Lower lobe of right lung (tissue), 2 donors: ENCODE data around the gene REEP6. TPM values are rescaled to one million over a fixed set of nuclear protein-coding genes. Genes with fewer than 3 reads are reported as not detected.
"Not testable (repeated sequence)": the region's sequence is repeated elsewhere in the genome, so short reads cannot be mapped to it uniquely, and the experiment has no call there.

Experiments used
- ATAC-seq, 2 donors: fragments of 200-7000 bp; cut with Tn5 transposase; one replicate each; pipeline ENCODE4 v1.9.1; 2020 to 2022; ENCODE audit warnings: mild to moderate bottlenecking in 2 of 2, moderate library complexity in 2 of 2
- DNase-seq: peaks from one replicate; pipeline ENCODE4 v3.0.0-alpha.2; 2020
- H3K27ac ChIP-seq: fragments of 200-600 bp; one replicate; pipeline ENCODE4 v1.8.0; 2022
- H3K27me3 ChIP-seq: fragments of 200-600 bp; one replicate; pipeline ENCODE4 v1.8.0; 2022; ENCODE audit warnings: low read depth
- H3K36me3 ChIP-seq: fragments of 200-600 bp; one replicate; pipeline ENCODE4 v1.8.0; 2022; ENCODE audit warnings: mild to moderate bottlenecking
- H3K4me1 ChIP-seq: fragments of 200-600 bp; one replicate; pipeline ENCODE4 v1.8.0; 2022
- H3K4me3 ChIP-seq: fragments of 200-600 bp; one replicate; pipeline ENCODE4 v1.8.0; 2022; ENCODE audit warnings: mild to moderate bottlenecking
- H3K9me3 ChIP-seq: fragments of 200-600 bp; one replicate; pipeline ENCODE4 v1.8.0; 2022
- CTCF ChIP-seq: fragments of 200-600 bp; IDR thresholded peaks from one replicate; pipeline ENCODE4 v1.8.0; 2022; ENCODE audit warnings: antibody characterized with exemption, mild to moderate bottlenecking
- intact Hi-C: fragments of 100-400 bp; cut with DNase I; formaldehyde crosslinking; loops from one replicate; pipeline ENCODE4 v1.11.0; 2022
- total RNA-seq: library from RNA; stranded (reverse); fragmentation: NEBNext Ultra II Directional; extraction: Animal tissue kit (Norgen Biotek cat#: 25700); gene quantifications from one replicate; pipeline ENCODE4 v1.2.1, GENCODE V29; 2021
- donor health status: DM: no; HTN: yes; CAD: no; lungs with severe emphysema.

REEP6 gene
- total RNA-seq, 1 donor from 2014 or later: 2.5 TPM

- Histone ChIP-seq H3K27me3 (peaks cover 46% of the 10 kb centered on the region), H3K4me3 (no peak overlapping the region)
- no peak for DNase-seq
Observed at GRCh38 chr19:1529430-1529816, 38.4 kb downstream of the REEP6 start.

DNA sequence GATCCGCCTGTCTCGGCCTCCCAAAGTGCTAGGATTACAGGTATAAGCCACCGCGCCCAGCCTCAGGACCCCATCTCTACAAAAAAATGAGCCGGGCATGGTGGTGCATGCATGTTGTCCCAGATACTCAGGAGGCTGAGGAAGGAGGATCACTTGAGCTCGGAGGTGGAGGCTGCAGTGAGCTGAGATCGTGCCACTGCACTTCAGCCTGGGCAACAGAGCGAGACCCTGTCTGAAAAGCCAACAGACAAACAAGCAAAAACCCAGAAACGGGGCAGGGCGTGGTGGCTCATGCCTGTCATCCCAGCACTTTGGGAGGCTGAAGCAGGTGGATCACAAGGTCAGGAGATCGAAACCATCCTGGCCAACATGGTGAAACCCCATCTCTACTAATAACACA, 39.9 kb downstream of the REEP6 start:
- H3K27ac ChIP-seq, H3K4me3 ChIP-seq, DNase-seq, H3K36me3 ChIP-seq, H3K9me3 ChIP-seq, H3K4me1 ChIP-seq, ATAC-seq, intact Hi-C loops: not testable (repeated sequence)
- peaks cover 32% of the 10 kb centered on the region for H3K27me3 ChIP-seq

More at GRCh38 chr19:1529430-1529816, 38.4 kb downstream of the REEP6 start:
- TF ChIP-seq CTCF: no peak
- no peak for ATAC-seq
- no peak overlapping the region for H3K27ac ChIP-seq
- H3K4me1 ChIP-seq: no peaks in the 10 kb centered on the region
- no peaks in the 10 kb centered on the region for H3K9me3 ChIP-seq
- H3K36me3 ChIP-seq: no peaks in the 10 kb centered on the region
- intact Hi-C loops: no loop called here

DNA sequence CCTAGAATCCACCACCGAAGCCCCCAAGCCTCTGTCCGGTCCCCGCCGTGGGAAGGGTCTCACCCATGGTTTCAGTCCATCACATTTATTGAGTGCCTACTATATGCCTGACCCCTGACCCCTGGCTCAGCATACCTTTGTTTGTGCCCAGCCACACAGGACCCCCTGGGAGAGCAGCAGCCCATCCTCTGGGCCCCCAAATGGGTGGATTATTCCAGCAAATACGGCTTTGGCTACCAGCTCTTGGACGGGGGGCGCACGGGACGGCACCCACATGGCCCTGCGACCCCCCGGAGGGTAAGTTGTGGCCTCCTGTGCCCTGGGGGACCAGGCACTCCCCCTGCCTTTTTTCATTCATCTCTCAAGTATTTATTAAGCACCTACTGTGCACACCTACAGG, 40.6 kb downstream of the REEP6 start:
- no peak for ATAC-seq
- intact Hi-C loops: no loop called here
- Histone ChIP-seq H3K9me3 (no peaks in the 10 kb centered on the region), H3K4me3 (no peak overlapping the region), H3K27ac (no peak overlapping the region), H3K27me3 (peaks cover 25% of the 10 kb centered on the region), H3K4me1 (no peaks in the 10 kb centered on the region), H3K36me3 (no peaks in the 10 kb centered on the region)
- no peak for TF ChIP-seq CTCF
- DNase-seq: no peak

- ATAC-seq (no peak), DNase-seq (no peak)
- TF ChIP-seq CTCF: no peak
- Histone ChIP-seq H3K36me3 (no peaks in the 10 kb centered on the region), H3K9me3 (no peaks in the 10 kb centered on the region), H3K4me1 (no peaks in the 10 kb centered on the region), H3K4me3 (no peak overlapping the region), H3K27ac (no peak overlapping the region), H3K27me3 (peaks cover 24% of the 10 kb centered on the region)
- intact Hi-C loops: no loop called here
Observed at GRCh38 chr19:1532003-1532402, 41.0 kb downstream of the REEP6 start.

DNA sequence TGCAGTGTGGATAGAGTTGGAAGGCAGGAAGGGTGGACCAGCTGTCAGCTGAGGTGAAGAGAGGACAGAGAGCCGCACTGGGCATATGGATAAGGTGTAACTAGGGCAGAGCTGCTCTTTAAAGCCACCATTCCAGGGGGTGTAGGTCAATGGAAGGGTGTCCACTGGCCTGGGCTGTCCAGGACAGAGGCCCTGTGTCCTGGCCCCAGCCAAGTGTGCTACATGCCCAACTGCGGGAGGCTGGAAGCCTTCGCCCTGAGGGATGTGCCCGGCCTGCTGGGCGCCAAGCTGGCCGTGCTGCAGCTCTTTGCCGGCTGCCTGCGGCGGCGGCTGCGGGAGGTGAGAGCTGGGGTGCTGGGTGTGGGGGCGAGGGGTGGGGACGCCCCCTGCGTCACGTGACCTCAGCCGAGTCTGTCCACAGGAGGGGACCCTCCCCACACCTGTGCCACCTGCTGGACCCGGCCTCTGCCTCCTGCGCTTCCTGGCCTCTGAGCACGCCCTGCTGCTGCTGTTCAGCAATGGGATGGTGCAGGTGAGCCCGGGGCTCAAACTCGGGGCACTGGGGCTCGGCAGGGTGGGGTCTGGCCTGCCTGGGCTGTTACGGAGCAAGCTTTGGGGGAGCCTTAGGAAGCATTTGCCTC, 42.6 kb downstream of the REEP6 start:
- ATAC-seq: no peak
- no peaks in the 10 kb centered on the region for H3K4me1 ChIP-seq
- H3K36me3 ChIP-seq: no peaks in the 10 kb centered on the region
- no peak overlapping the region for H3K4me3 ChIP-seq
- intact Hi-C loops: no loop called here
- no peak overlapping the region for H3K27ac ChIP-seq
- H3K9me3 ChIP-seq: no peaks in the 10 kb centered on the region
- DNase-seq: no peak
- no peak for TF ChIP-seq CTCF
- peaks cover 26% of the 10 kb centered on the region for H3K27me3 ChIP-seq

DNA sequence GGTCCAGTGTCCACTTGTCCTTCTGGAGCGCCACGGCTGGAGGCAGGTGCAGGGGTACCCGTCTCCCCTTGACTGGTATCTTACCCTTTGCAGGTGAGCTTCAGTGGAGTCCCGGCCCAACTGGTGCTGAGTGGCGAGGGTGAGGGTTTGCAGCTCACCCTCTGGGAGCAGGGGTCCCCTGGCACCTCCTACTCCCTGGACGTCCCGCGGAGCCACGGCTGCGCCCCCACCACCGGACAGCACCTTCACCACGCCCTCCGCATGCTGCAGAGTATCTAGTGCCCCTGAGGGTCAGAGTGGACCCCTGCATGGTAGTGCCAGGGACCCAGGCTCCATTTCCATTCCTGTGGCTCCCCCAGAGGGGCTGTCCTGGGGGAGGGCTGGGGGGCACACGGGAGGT, 44.0 kb downstream of the REEP6 start:
- DNase-seq (no peak), ATAC-seq (no peak)
- H3K36me3 ChIP-seq: no peaks in the 10 kb centered on the region
- H3K27ac ChIP-seq: no peak overlapping the region
- no peak for TF ChIP-seq CTCF
- no peak overlapping the region for H3K4me3 ChIP-seq
- intact Hi-C loops: no loop called here
- H3K27me3 ChIP-seq: peaks cover 27% of the 10 kb centered on the region
- no peaks in the 10 kb centered on the region for H3K4me1 ChIP-seq
- no peaks in the 10 kb centered on the region for H3K9me3 ChIP-seq

- ATAC-seq, H3K27ac ChIP-seq, H3K36me3 ChIP-seq, DNase-seq, H3K4me1 ChIP-seq, H3K9me3 ChIP-seq, H3K4me3 ChIP-seq, intact Hi-C loops: not testable (repeated sequence)
- H3K27me3 ChIP-seq: peaks cover 34% of the 10 kb centered on the region
Observed at GRCh38 chr19:1535699-1536098, 44.7 kb downstream of the REEP6 start.
